ENCODE measurements around the gene PHKB.
"Not testable (repeated sequence)": the region's sequence is repeated elsewhere in the genome, so short reads cannot be mapped to it uniquely, and the experiment has no call there.

The PHKB gene

DNA sequence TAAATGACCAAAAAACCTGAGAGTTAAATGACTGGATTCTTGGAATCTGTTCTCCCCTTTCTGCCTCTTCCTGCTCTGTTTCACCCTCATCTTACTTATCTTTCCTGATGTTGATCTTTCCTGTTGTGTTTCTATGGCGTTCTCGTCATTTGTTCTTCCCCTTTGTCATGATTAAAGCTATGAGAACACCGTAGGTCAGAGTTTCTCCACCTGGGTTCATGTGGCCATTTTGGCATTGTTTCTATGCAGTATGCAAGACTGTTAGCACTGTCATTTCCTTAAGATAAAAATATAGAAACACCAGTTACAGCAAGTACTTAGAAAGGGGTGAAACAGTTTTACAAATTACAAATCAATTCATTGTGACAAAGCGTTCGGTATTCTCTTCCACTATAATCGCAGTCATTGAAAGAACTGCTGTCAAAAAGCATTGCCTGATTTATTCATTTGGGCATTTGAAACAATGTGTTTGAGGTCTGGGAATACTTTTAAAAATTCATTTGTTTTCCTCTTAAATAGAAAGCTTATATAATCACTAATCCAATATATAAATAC lies 166.0 kb downstream of the PHKB start:
- no peak for FAIRE-seq

DNA sequence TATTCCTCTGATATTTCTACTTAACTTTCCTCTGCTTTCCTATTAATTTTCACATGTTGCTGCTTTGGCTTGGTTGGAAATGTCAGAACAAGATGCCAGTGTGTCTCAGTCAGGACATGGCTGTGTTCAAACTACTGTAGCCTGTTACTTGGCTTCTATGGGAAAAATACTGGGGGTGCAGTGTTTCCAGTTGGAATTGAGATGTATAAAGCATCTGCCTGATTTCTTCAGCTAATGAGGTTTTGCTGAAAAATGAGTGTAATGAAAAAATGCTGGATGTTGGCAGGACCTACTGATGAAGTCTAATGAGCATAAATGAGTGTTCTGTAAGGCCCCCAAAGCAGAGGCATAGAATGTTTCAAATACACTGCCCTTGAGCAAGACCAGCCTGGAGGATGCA lies 166.6 kb downstream of the PHKB start:
- FAIRE-seq, result no peak

DNA sequence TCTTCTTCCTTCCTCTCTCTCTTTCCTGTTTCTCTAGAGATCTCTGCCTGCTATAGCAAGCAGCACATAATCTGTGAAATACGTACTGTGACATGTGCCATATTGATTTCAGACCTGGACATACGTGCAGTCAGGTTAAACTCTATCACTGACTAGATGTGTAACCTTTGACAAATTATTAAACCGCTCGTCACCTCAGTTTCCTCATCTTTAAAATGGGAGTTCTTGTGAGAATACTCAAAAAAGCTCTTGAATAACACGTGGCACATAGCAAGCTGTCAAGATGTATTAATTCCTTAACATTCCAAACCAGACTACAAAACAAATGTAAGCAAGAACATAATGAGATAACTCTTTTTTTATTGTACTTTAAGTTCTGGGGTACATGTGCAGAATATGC lies 170.0 kb downstream of the PHKB start:
- FAIRE-seq, result no peak

DNA sequence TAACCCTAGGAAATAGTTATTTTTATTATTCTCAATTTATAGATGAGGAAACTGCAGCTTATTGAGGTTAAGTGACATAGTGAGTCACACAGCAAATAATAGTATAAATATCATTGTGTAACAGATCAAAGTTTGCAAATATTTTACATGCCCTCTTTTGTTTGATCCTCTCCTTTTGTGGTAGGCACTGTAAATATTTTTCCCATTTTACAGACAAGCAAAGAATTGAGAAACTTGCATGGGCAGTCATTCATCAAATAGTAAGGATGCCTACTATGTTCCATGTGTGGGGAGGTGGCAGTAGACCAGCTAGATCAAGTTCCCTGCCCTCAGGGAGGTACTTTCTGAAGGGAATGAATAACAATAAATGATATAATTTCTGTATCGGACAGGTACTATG lies 173.0 kb downstream of the PHKB start:
- no peak for FAIRE-seq

DNA sequence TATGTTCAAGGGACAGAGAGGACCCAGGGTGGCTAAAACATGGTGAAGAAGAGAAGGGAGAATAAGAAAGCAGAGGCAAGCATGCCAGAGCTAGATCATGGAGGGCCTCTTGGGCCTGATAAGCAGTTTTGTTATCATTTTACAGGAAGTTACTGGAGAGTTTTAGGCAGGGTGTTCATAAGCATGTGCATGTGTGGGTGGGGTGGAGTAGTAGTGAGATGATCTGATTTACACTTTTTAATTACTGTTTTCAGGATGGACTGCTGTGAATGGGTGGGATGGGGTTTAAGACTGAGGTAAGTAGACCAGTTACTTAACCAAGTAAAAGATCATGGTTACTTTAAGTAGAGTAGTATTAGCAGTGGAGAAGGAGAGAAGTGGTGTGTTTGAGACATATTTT lies 173.6 kb downstream of the PHKB start:
- no peak for FAIRE-seq

DNA sequence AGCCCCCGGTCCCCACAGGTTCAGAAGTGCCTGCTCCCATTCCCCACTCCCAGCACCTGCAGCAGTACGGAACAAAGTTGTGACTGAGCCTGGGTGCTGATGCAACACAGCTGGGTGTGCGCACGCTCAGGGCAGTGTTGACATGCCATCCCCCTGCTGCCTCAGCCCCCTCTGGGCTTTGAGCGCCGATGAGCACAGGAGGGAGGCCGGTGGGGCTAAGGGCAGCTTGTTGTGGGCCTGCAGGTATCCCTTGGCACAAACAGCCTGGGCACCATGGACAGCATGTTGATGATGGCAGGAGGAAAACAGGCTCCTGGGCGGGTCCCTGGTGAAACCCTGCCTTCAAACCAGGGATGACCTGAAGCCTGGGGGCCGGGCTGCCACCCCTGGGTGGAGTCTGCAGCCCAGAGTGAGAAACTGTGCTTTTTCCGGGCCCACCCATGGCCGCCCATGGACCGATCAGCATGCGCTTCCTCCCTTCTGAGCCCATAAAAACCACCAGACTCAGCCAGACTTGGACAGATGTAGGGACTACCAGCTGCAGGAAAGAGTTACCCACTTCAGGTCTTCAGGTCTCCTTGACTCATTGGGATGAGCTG lies 175.5 kb downstream of the PHKB start:
- FAIRE-seq, result no peak

DNA sequence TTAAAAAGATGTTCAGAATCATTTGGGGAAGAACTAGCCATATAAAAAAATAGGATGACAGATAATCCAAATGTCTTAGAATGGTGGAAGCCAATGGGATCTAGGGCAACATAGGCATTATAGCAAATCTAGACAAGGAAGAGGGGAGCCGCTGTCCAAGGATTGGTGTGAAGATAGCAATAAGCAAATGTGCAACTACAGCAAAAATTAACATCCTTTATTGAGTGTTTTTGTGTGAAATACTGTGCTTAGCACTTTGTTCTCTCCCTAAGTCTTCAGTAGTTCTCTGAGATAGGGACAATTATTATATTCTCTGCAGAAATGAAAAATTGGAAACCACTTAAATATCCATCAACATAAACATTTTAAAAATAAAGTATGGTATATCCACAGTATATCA lies 177.0 kb downstream of the PHKB start:
- no peak for FAIRE-seq

DNA sequence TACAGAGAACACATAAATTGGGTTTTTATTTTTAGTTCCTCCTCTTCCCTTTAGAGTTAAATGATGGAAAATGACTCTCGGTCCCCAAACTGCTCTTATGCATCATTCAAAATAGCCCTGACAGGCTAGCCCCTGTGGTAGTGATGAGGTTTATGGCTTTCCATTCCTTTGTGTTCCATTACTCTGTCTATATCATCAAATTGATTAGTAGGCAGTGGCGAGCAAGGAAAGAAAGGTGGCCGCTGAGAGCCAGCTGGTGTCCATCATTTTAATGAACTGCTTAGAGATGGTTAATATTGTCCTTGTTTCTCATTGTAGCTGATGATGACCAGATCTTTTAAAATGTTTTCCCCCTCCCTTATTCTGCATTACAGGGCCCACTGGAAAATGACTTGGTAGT lies 179.5 kb downstream of the PHKB start:
- no peak for FAIRE-seq

DNA sequence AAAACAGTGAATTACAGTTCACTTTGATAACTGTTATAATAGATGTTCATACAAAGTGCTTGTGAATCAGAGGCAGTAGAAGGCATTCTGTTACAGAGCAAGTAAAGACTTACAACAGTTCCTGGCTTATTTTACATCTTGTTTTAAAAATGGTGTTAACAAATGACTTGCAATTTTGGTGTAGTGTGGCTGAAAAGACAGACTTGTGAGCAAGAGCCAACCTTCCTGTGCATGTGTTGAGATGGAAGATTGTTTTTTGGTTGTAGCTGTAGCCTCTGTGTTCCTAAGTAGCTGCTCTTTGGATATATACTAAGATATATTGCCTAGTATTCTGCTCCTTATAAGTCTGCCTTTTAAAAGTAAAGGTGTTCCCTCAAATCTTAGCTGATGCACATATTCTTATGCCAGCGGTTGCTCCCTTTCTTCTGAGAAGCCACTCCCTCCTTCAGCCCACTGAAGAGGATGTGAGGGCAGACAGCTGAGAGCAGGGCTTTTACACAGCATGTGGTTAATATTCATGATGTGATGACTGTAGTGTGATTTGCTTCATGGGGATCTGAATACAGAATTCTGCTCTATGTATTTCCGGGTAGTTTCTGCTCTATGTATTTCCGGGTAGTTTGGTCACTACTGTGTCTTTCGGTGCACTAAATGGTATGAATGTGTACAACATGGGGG lies 182.3 kb downstream of the PHKB start:
- no peak for FAIRE-seq

DNA sequence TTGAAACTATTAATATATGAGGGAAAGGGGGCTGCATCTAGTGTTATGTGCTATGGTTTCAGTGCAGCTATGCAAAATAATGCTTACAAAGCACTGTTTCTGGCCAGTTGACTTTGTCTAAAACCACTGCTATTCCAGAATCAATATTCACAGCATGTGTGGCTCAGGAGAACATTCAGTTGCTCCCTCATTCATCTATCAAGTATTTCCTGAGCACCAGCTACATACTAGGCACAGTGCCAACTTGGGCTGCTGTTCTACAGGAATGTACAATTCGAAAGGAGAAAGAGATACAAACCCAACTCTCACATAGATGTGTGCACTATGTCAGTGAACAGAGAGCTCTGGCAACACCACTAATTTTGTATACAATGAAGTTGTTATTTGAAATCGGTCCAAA lies 183.0 kb downstream of the PHKB start:
- FAIRE-seq, result no peak

DNA sequence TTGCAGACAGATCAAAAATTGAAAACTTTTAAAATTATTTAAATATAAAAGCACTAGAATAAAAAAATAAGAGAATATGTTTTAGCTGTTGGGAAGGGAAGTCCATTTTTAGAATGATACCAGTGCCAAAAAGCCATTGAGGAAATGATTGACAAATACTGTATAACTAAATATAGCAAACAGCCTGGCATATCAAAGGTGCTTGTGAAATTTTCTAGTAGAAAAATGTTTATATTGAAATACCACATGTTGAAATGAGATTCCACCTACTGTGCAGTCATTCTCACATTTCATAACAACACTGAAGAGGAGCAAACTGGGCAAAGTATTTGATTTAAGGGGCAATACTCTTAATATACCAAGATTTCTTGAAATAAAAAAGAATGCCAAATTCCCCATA lies 183.5 kb downstream of the PHKB start:
- no peak for FAIRE-seq

DNA sequence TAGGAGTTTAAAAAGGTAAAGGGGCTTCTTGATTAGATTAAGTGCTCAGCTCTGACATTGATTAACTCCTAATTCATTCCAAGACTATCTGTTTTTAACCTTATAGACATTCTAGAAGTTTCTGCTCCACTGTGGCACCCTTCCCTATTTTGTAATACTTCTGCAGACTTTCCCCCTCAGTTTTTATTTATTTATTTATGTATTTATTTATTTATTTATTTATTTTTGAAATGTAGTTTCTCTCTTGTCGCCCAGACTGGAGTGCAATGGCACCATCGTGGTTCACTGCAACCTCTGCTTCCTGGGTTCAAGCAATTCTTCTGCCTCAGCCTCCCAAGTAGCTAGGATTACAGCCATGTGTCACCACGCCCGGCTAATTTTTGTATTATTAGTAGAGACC lies 185.8 kb downstream of the PHKB start:
- no peak for FAIRE-seq

DNA sequence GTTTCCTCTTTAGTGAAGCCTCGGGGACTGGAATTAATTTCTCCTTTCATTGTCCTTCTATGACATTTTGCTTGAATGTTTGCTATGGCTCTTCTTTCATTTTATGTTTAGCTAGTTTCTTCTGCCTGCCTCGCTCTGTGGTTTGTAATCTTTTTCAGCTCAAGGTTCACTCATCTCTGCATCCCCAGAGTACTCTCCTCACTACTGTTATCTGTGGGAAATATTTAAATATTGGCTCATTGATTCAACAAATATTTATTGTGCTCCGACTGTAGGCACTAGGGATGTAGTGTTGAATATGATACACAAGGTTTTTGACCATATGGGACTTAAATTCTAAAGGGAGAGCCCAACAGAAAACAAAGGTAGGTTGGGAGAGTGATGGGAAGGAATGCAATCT lies 195.9 kb downstream of the PHKB start:
- FAIRE-seq, result no peak

DNA sequence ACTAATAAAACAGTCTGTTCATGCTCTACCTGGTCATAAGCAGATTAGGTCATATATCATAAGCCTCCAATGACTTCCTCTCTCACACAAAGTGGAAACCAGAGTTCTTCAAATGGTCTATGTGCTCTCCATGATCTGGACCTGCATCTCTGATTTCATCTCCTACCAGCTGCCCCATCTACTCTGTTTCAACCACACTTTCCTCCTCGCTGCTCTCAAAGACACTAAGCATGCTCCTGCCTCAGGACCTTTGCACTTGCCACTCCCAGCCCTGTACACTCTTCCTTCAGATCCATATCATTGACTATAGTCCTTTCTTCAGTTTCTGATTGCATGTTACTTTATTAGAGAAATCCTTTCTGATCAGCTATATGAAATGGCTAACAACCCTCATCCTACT lies 196.8 kb downstream of the PHKB start:
- FAIRE-seq, result no peak

DNA sequence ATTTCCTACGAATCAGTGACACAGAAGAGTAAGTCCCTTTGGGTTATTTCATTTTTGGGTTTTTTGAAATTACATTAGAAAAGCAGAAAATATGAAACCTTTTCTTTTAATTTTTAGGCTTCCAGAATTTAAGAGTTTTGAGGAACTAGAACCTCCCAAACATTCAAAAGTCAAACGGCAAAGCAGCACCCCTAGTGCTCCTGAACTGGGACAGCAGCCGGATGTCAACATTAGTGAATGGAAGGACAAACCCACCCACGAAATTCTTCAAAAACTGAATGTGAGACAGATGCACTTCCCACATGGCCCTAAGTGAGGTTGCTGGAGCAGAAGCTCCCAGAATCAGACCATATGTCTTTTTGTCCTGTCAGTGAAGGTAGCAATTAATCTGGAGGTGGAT lies 199.4 kb downstream of the PHKB start:
- FAIRE-seq, result no peak

DNA sequence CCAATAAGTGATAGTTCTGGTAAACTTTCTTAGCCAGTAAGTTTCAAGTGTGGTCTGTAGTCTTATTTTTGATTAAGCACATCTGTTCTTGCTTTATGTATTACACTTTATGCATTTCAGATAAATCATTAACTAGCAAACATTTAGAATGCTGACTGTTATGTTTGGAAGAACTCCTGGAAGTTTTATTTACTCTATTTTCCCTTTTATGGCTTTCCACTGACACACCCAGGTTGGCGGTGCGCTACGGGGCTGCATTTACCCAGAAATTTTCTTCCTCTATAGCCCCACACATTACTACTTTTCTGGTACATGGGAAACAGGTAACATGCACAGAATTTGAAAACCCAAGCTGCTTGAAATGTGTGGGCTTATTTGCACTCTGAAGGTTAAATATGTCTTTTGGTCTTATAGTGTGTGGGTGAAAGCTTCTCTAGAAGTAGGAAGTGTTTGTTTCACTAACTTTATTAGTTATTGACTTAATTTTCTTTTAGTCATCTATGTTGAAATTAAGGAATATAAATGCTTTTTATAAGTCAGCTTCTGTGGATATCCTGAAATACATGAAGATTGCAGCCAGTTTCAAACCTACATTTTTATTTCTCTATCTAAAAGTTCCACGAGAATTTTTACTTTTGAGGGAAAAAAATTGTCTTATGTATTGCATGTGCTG lies 203.7 kb downstream of the PHKB start:
- peak; percentile 91 for FAIRE-seq

DNA sequence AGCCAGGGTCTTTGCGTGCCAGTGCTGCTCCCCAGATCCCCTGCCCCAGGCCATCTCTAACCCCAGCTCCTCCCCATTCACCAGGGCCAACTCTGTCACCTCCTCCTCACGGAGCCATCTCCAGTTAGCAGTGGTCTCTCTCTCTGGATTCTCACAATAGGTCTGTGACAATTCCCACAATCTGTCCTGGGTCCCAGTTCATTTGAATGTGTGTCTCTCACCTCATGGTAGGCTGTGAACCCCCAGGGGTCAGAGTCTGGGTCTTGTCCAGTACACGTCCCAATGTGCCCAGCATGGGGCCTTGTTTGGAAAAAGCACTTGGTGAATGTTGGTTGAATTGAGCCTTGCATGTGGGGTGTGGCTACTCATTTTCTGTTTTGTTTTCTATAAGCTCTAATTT lies 205.3 kb downstream of the PHKB start:
- FAIRE-seq, result no peak

DNA sequence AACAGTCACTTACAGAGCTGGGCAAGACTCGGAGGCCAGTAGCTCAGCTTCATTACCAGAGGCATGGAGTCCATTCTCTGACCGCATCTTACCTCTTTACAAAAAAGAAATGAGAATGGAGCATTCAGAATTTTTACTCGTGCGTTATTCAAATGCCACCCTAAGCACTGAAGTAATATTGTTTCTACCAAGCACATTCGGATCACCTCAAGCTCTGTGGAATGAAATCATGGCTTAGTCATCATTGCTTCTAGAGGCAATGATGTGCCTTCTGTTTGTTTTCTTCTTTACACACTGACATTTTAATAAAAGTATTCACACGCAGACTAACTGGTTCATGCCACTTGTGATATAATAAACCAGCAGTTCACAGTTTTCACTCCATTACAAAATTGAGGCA lies 206.8 kb downstream of the PHKB start:
- FAIRE-seq, result no peak

DNA sequence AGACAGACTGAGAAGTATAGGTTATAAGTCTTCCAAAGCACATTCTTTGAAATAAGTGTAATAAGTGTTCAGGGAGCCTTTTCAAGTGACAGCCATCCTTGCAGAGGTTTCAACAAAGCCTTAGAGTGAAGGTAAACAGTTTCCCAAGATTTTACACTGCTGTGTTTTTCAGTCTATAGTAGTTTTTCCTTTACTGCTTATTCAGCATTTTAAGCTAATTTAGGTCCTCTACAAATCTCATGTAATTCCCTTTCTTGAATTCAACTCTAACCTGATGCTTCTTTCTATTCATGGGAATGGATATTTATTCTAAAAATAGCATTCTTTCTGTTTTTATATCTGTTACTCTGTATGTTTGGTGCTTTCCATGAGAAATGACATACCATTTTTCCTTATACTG lies 211.3 kb downstream of the PHKB start:
- FAIRE-seq, result no peak

DNA sequence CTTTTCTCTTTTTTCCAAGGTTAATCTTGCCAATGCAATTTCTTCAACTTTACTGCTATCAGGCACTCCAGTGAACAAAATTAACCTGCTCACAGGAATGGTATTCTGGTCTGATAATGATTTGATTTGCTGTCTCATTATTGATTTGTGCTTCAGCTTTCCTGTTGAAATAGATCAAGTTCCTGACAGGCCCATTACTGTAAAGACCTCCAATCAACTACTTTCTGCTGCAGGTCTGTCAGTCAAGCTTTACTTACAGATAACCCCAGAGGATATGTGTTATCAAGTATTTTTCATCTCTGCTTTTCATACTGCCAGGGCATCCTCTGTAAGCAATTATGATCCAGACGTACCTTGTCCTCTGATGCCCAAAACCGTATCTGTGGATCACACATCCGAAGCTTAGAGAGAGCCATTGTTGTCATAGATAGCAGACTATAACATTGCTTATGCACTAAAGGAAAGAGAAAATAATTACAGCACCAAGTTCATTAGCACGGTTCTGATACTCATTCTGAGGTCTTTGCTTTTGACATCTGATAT lies 215.6 kb downstream of the PHKB start:
- no peak for FAIRE-seq

DNA sequence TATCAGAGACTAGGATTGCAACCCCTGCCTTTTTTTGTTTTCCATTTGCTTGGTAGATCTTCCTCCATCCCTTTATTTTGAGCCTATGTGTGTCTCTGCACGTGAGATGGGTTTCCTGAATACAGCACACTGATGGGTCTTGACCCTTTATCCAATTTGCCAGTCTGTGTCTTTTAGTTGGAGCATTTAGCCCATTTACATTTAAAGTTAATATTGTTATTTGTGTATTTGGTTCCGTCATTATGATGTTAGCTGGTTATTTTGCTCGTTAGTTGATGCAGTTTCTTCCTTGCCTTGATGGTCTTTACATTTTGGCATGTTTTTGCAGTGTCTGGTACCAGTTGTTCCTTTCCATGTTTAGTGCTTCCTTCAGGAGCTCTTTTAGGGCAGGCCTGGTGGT lies 220.4 kb downstream of the PHKB start:
- not testable (repeated sequence) for FAIRE-seq

DNA sequence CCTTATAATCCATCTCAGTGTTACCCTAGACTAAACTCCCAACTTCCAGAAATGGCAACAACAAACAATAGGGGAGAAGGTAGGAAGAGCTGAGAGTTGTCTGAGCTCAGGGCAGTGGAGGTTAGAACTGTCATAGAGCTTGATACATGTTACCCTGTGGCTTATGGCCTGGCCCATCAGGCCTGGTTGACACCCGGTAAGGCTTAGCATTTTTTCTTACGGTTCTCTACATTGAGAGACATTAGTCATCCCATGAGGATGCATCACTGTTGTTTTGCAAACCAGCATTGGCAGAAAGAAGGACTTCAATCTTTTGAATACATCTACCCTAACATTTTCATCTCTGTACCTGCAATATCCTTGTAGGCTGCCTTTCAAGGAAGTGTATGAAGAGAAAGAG lies 226.6 kb downstream of the PHKB start:
- FAIRE-seq, result no peak

DNA sequence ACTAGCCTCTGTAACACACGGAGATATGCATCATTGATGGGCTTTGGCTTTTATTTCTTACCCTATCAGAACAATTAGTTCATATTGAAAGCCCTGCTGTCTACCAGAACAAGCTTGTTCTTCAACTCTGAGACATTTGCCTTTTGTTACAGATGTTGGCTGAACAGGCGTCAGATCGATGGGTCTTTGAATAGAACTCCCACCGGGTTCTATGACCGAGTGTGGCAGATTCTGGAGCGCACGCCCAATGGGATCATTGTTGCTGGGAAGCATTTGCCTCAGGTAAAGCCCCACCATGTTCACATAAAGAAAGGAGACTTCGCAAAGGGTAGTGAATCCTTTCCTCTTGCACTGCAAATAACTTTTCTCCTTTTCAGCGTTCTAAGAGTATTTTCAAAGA lies 232.1 kb downstream of the PHKB start:
- no peak for FAIRE-seq

DNA sequence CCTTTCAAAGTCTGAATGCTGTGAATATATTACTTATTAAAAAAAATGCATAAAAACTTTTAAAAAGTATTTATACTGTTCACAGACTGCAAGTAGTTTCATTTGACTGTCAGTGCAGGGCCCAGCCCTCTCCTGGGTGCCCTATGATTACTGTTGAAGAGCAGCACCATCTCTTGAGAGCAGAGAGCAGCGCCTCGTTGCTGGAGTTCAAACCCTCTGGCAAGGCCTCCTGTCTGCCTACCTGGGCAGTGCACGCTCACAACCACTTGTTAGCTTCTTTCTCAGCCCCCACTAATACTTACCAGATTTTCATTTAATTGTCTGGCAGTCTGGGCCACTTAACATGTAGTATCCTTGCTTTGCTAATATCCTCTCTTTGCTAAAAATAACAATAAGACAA lies 233.4 kb downstream of the PHKB start:
- no peak for FAIRE-seq

Measured in endometrium (tissue), 2 donors.